Mesenchymal stem cell (in vitro differentiated cells and primary cell): ENCODE data around the gene FBXL7.

Experiments
- DNase-seq: peaks from one replicate; pipeline ENCODE4 v3.0.0-alpha.2; 2013
- H2AFZ ChIP-seq: one replicate; pipeline ENCODE4 v1.6.1; 2013; ENCODE audit warnings: low read depth, mild to moderate bottlenecking, control low read depth, inconsistent platforms, low read length, moderate library complexity
- H2AK5ac ChIP-seq: 2 replicates; pipeline ENCODE4 v1.6.1; 2013; ENCODE audit warnings: low read length, moderate library complexity, mild to moderate bottlenecking, inconsistent platforms; ENCODE audit not compliant: severe bottlenecking
- H2BK120ac ChIP-seq: one replicate; pipeline ENCODE4 v1.6.1; 2013; ENCODE audit warnings: low read depth, mild to moderate bottlenecking, inconsistent platforms, low read length, moderate library complexity
- H2BK12ac ChIP-seq, 2 experiments: one replicate each; pipeline ENCODE4 v1.6.1; 2013; ENCODE audit warnings: inconsistent platforms in 2 of 2, low read length in 2 of 2, mild to moderate bottlenecking in 2 of 2, moderate library complexity in 2 of 2, control low read depth in 1 of 2
- H2BK15ac ChIP-seq: one replicate; pipeline ENCODE4 v1.6.1; 2013; ENCODE audit warnings: mild to moderate bottlenecking, low read depth, inconsistent platforms; ENCODE audit not compliant: poor library complexity, severe bottlenecking
- H2BK5ac ChIP-seq: 2 replicates; pipeline ENCODE4 v1.6.1; 2013; ENCODE audit warnings: low read depth, mild to moderate bottlenecking, low read length, control low read depth, inconsistent platforms; ENCODE audit not compliant: poor library complexity, severe bottlenecking
- H3K14ac ChIP-seq, 2 experiments: one replicate each; pipeline ENCODE4 v1.6.1; 2013; ENCODE audit warnings: inconsistent platforms in 2 of 2, low read length in 2 of 2, control low read depth in 1 of 2, mild to moderate bottlenecking in 1 of 2, moderate library complexity in 1 of 2
- H3K18ac ChIP-seq, 2 experiments: one replicate each; pipeline ENCODE4 v1.6.1; 2013; ENCODE audit warnings: inconsistent platforms in 2 of 2, low read length in 2 of 2, control low read depth in 1 of 2, low read depth in 1 of 2, mild to moderate bottlenecking in 1 of 2
- H3K23ac ChIP-seq, 2 experiments: one replicate each; pipeline ENCODE4 v1.6.1; 2013; ENCODE audit warnings: inconsistent platforms in 2 of 2, low read length in 2 of 2, mild to moderate bottlenecking in 2 of 2, moderate library complexity in 2 of 2, control low read depth in 1 of 2
- H3K27ac ChIP-seq: 2 replicates; pipeline ENCODE4 v1.5.1; 2013; ENCODE audit warnings: mild to moderate bottlenecking, moderate library complexity, low read length, control low read depth, inconsistent platforms; ENCODE audit not compliant: poor library complexity, severe bottlenecking
- H3K27me3 ChIP-seq, 2 experiments: 2 replicates each; pipeline versions ENCODE4 v1.6.1 to v1.7.0; 2013; ENCODE audit warnings: low read length in 2 of 2, mild to moderate bottlenecking in 2 of 2, moderate library complexity in 2 of 2, control low read depth in 1 of 2, inconsistent platforms in 1 of 2; ENCODE audit not compliant: control insufficient read depth in 1 of 2, insufficient read depth in 1 of 2
- H3K36me3 ChIP-seq, 2 experiments: 2 replicates each; pipeline versions ENCODE4 v1.6.1 to v1.7.0; 2013; ENCODE audit warnings: low read length in 2 of 2, control low read depth in 1 of 2, inconsistent platforms in 1 of 2, low read depth in 1 of 2, mild to moderate bottlenecking in 1 of 2; ENCODE audit not compliant: insufficient read depth in 2 of 2, control insufficient read depth in 1 of 2
- H3K4ac ChIP-seq, 2 experiments: one replicate each; pipeline ENCODE4 v1.6.1; 2013; ENCODE audit warnings: inconsistent platforms in 2 of 2, low read length in 2 of 2, mild to moderate bottlenecking in 2 of 2, moderate library complexity in 2 of 2, control low read depth in 1 of 2, low read depth in 1 of 2
- H3K4me1 ChIP-seq: 2 replicates; pipeline ENCODE4 v1.6.1; 2013; ENCODE audit warnings: low read depth, low read length, control low read depth; ENCODE audit not compliant: control insufficient read depth, insufficient read depth
- H3K4me2 ChIP-seq: 2 replicates; pipeline ENCODE4 v1.6.1; 2013; ENCODE audit warnings: low read length, mild to moderate bottlenecking, inconsistent platforms; ENCODE audit not compliant: poor library complexity, severe bottlenecking
- H3K4me3 ChIP-seq, 2 experiments: 2 replicates each; pipeline versions ENCODE4 v1.5.1 to v1.7.0; 2013; ENCODE audit warnings: low read length in 2 of 2, mild to moderate bottlenecking in 2 of 2, control low read depth in 1 of 2, low read depth in 1 of 2; ENCODE audit not compliant: insufficient read depth in 1 of 2
- H3K79me1 ChIP-seq: replicated peaks from 2 replicates; pipeline ENCODE4 v1.6.1; 2013; ENCODE audit warnings: mild to moderate bottlenecking, control low read depth, low read length, inconsistent platforms; ENCODE audit not compliant: poor library complexity, severe bottlenecking
- H3K9ac ChIP-seq: 2 replicates; pipeline ENCODE4 v1.7.0; 2013; ENCODE audit warnings: mild to moderate bottlenecking, low read length, moderate library complexity
- H3K9me3 ChIP-seq: 2 replicates; pipeline ENCODE4 v1.7.0; 2013; ENCODE audit warnings: mild to moderate bottlenecking, low read length; ENCODE audit not compliant: control insufficient read depth
- H4K8ac ChIP-seq: one replicate; pipeline ENCODE4 v1.6.1; 2013; ENCODE audit warnings: inconsistent platforms, mild to moderate bottlenecking, low read length, moderate library complexity
- H4K91ac ChIP-seq: one replicate; pipeline ENCODE4 v1.6.1; 2013; ENCODE audit warnings: mild to moderate bottlenecking, low read length, inconsistent platforms
- WGBS: methylation state at CpG from one replicate; pipeline ENCODE4 v1.1.7; 2013; ENCODE audit warnings: mixed read lengths; 5-methylcytosine and 5-hydroxymethylcytosine counted together

The FBXL7 gene

DNA sequence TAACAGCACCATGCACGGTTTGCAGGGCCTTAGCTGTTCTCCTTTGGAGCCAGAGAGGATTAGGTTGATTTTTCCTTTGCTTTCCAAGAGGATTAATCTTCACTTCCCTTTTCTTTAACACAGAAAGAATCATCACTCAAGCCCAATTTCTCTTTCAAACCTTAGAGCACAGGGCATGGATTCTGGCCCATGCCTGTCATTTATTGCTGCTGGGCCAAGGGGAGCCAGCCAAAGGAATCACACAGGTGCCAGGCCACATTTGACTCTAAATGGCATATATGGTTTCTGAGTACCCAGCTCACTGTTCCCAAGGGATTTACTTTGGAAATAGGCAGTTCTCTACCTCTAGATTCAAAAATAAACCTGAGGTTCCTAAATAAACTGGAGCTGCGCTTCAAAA lies 58.3 kb downstream of the FBXL7 start:
- H3K4ac ChIP-seq, result no peak overlapping the region
- no peak for DNase-seq
- no peak overlapping the region for H2BK120ac ChIP-seq
- no peak overlapping the region for H3K9ac ChIP-seq
- no peaks in the 10 kb centered on the region for H3K27me3 ChIP-seq
- H3K27ac ChIP-seq, result no peak overlapping the region
- no peak overlapping the region for H2AFZ ChIP-seq
- H2BK5ac ChIP-seq, result no peak overlapping the region
- H3K4me1 ChIP-seq, result no peaks in the 10 kb centered on the region
- H2BK15ac ChIP-seq, result no peak overlapping the region
- H3K79me1 ChIP-seq, result peaks cover 27% of the 10 kb centered on the region
- H3K4me3 ChIP-seq, result no peak overlapping the region
- H2AK5ac ChIP-seq, result no peak overlapping the region
- H3K23ac ChIP-seq, result no peak overlapping the region
- no peak overlapping the region for H3K14ac ChIP-seq
- H3K18ac ChIP-seq, result no peak overlapping the region
- no peak overlapping the region for H4K91ac ChIP-seq
- H2BK12ac ChIP-seq, result no peak overlapping the region
- no peak overlapping the region for H4K8ac ChIP-seq
- no peak overlapping the region for H3K4me2 ChIP-seq
- H3K9me3 ChIP-seq, result peaks cover 11% of the 10 kb centered on the region
- H3K36me3 ChIP-seq, result peaks cover 0 to 13% of the 10 kb centered on the region in 2 experiments
- 100% methylated on average over 1 of the region's 2 CpGs for WGBS

- Histone ChIP-seq H3K79me1 (peaks cover 29% of the 10 kb centered on the region), H3K4me3 (no peak overlapping the region), H3K4ac (no peak overlapping the region), H2AFZ (no peak overlapping the region), H2AK5ac (no peak overlapping the region), H3K9ac (no peak overlapping the region), H3K14ac (no peak overlapping the region), H2BK120ac (no peak overlapping the region), H3K23ac (no peak overlapping the region), H2BK15ac (no peak overlapping the region), H3K9me3 (peaks cover 11% of the 10 kb centered on the region), H3K27ac (no peak overlapping the region), H4K8ac (no peak overlapping the region), H3K18ac (no peak overlapping the region), H2BK5ac (no peak overlapping the region), H3K4me2 (no peak overlapping the region), H3K27me3 (no peaks in the 10 kb centered on the region), H3K4me1 (no peaks in the 10 kb centered on the region), H2BK12ac (no peak overlapping the region), H4K91ac (no peak overlapping the region), H3K36me3 (peaks cover 0 to 13% of the 10 kb centered on the region in 2 experiments)
- 96% methylated on average over 3 of the region's 4 CpGs for WGBS
- no peak for DNase-seq
Measured at GRCh38 chr5:15558681-15559080, 58.7 kb downstream of the FBXL7 start.

DNA sequence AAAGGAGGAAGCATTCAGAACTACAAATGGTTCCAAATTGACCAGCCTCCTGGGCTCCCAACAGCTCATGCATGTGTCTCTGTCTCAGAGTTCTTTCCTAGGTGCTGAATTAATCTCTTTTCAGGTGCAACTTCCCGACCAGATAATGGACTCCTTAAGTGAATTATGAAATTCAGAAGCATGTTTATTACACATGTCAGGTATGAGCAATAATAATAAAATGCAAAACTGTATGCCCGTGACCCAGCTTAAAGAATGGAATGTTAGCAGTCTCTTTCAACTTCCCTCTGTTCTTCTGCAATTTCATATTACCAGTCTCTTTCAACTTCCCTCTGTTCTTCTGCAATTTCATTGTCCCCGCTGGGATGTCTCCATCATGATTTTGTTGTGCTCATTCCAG lies 60.4 kb downstream of the FBXL7 start:
- Histone ChIP-seq H3K79me1 (peaks cover 17% of the 10 kb centered on the region), H2BK12ac (no peak overlapping the region), H3K27me3 (no peaks in the 10 kb centered on the region), H3K4me3 (no peak overlapping the region), H3K27ac (no peak overlapping the region), H2BK15ac (no peak overlapping the region), H3K9me3 (peaks cover 11% of the 10 kb centered on the region), H3K18ac (no peak overlapping the region), H3K14ac (no peak overlapping the region), H3K9ac (no peak overlapping the region), H2AK5ac (no peak overlapping the region), H2AFZ (no peak overlapping the region), H3K4me2 (no peak overlapping the region), H2BK120ac (no peak overlapping the region), H3K4ac (no peak overlapping the region), H3K23ac (no peak overlapping the region), H4K91ac (no peak overlapping the region), H3K36me3 (peaks cover 0 to 13% of the 10 kb centered on the region in 2 experiments), H2BK5ac (no peak overlapping the region), H3K4me1 (no peaks in the 10 kb centered on the region), H4K8ac (no peak overlapping the region)
- WGBS, result 100% methylated on average over 1 of the region's 3 CpGs
- no peak for DNase-seq

GRCh38 chr5:15564523-15564922 lies 64.5 kb downstream of the FBXL7 start:
- DNase-seq, result no peak
- peaks cover 8% of the 10 kb centered on the region for H3K79me1 ChIP-seq
- H3K4ac ChIP-seq, result no peak overlapping the region
- no peaks in the 10 kb centered on the region for H3K27me3 ChIP-seq
- no peaks in the 10 kb centered on the region for H3K4me1 ChIP-seq
- no peak overlapping the region for H2BK120ac ChIP-seq
- H3K36me3 ChIP-seq, result peaks cover 0 to 13% of the 10 kb centered on the region in 2 experiments
- H2BK5ac ChIP-seq, result no peak overlapping the region
- no peak overlapping the region for H2AFZ ChIP-seq
- H3K4me2 ChIP-seq, result no peak overlapping the region
- H4K91ac ChIP-seq, result no peak overlapping the region
- H3K23ac ChIP-seq, result no peak overlapping the region
- H2BK12ac ChIP-seq, result no peak overlapping the region
- no peak overlapping the region for H2AK5ac ChIP-seq
- H4K8ac ChIP-seq, result no peak overlapping the region
- WGBS, result 100% methylated on average over 1 of the region's 4 CpGs
- H2BK15ac ChIP-seq, result no peak overlapping the region
- H3K27ac ChIP-seq, result no peak overlapping the region
- no peak overlapping the region for H3K14ac ChIP-seq
- H3K9ac ChIP-seq, result no peak overlapping the region
- H3K18ac ChIP-seq, result no peak overlapping the region
- no peak overlapping the region for H3K4me3 ChIP-seq
- H3K9me3 ChIP-seq, result peaks cover 11% of the 10 kb centered on the region
